HEK293 (cell line): ENCODE measurements around the gene TTLL1.

ENCODE experiments used
- AEBP2 ChIP-seq: fragments of 450-650 bp; formaldehyde crosslinking; IDR thresholded peaks from 2 replicates; pipeline ENCODE4 v1.5.1; 2016; ENCODE audit warnings: missing biosample characterization, missing genetic modification characterization, borderline replicate concordance
- EGR2 ChIP-seq: fragments of 450-650 bp; formaldehyde crosslinking; IDR thresholded peaks from 2 replicates; pipeline ENCODE4 v1.5.1; 2016; ENCODE audit warnings: low read depth, missing biosample characterization, missing genetic modification characterization
- HIC1 ChIP-seq: fragments of 450-650 bp; formaldehyde crosslinking; IDR thresholded peaks from 2 replicates; pipeline ENCODE4 v1.5.1; 2016; ENCODE audit warnings: missing biosample characterization, missing genetic modification characterization
- HOXD13 ChIP-seq: sonication (generic); formaldehyde crosslinking; IDR thresholded peaks from 2 replicates; pipeline ENCODE4 v1.8.0; 2022; ENCODE audit warnings: missing genetic modification reagents, borderline replicate concordance
- IKZF3 ChIP-seq: fragments of 450-650 bp; IDR thresholded peaks from 2 replicates; pipeline ENCODE4 v1.5.0; 2018; ENCODE audit warnings: missing biosample characterization, mild to moderate bottlenecking, missing genetic modification characterization, moderate library complexity
- KLF7 ChIP-seq: fragments of 450-650 bp; formaldehyde crosslinking; IDR thresholded peaks from 2 replicates; pipeline ENCODE4 v1.5.1; 2016; ENCODE audit warnings: missing biosample characterization, missing genetic modification characterization, borderline replicate concordance
- KLF8 ChIP-seq: fragments of 450-650 bp; formaldehyde crosslinking; IDR thresholded peaks from 2 replicates; pipeline ENCODE4 v1.5.1; 2016; ENCODE audit warnings: missing biosample characterization, missing genetic modification characterization
- KLF9 ChIP-seq: fragments of 450-650 bp; formaldehyde crosslinking; IDR thresholded peaks from 2 replicates; pipeline ENCODE4 v1.5.1; 2016; ENCODE audit warnings: missing biosample characterization, missing genetic modification characterization, low read depth
- MZF1 ChIP-seq: fragments of 450-650 bp; formaldehyde crosslinking; IDR thresholded peaks from 2 replicates; pipeline ENCODE4 v1.5.1; 2017; ENCODE audit warnings: missing biosample characterization, missing genetic modification characterization, borderline replicate concordance
- PRDM2 ChIP-seq: fragments of 450-650 bp; formaldehyde crosslinking; IDR thresholded peaks from 2 replicates; pipeline ENCODE4 v1.5.1; 2016; ENCODE audit warnings: missing biosample characterization, missing genetic modification characterization, borderline replicate concordance
- ZBTB17 ChIP-seq: fragments of 450-650 bp; formaldehyde crosslinking; IDR thresholded peaks from 2 replicates; pipeline ENCODE4 v1.5.1; 2016; ENCODE audit warnings: missing biosample characterization, missing genetic modification characterization
- ZNF121 ChIP-seq: fragments of 450-650 bp; formaldehyde crosslinking; IDR thresholded peaks from 2 replicates; pipeline ENCODE4 v1.5.1; 2016; ENCODE audit warnings: missing biosample characterization, missing genetic modification characterization
- ZNF133 ChIP-seq: fragments of 450-650 bp; formaldehyde crosslinking; IDR thresholded peaks from 2 replicates; pipeline ENCODE4 v1.5.1; 2016; ENCODE audit warnings: missing biosample characterization, missing genetic modification characterization
- ZNF16 ChIP-seq: fragments of 450-650 bp; formaldehyde crosslinking; IDR thresholded peaks from 2 replicates; pipeline ENCODE4 v1.5.1; 2016; ENCODE audit warnings: low read depth, missing biosample characterization, missing genetic modification characterization
- ZNF280D ChIP-seq: fragments of 450-650 bp; formaldehyde crosslinking; IDR thresholded peaks from 2 replicates; pipeline ENCODE4 v1.5.1; 2016; ENCODE audit warnings: missing biosample characterization, missing genetic modification characterization
- ZNF391 ChIP-seq: fragments of 450-650 bp; formaldehyde crosslinking; IDR thresholded peaks from 2 replicates; pipeline ENCODE4 v1.5.1; 2016; ENCODE audit warnings: low read depth, missing biosample characterization, missing genetic modification characterization, borderline replicate concordance
- ZNF426 ChIP-seq: fragments of 450-650 bp; formaldehyde crosslinking; IDR thresholded peaks from 2 replicates; pipeline ENCODE4 v1.5.1; 2017; ENCODE audit warnings: missing biosample characterization, missing genetic modification characterization, mild to moderate bottlenecking, inconsistent platforms, moderate library complexity
- ZNF510 ChIP-seq: fragments of 450-650 bp; formaldehyde crosslinking; IDR thresholded peaks from 2 replicates; pipeline ENCODE4 v1.5.1; 2018; ENCODE audit warnings: mild to moderate bottlenecking, missing genetic modification characterization, missing biosample characterization; ENCODE audit not compliant: insufficient replicate concordance
- ZNF558 ChIP-seq: fragments of 450-650 bp; formaldehyde crosslinking; IDR thresholded peaks from 2 replicates; pipeline ENCODE4 v1.5.1; 2016; ENCODE audit warnings: missing biosample characterization, missing genetic modification characterization
- ZNF560 ChIP-seq: fragments of 450-650 bp; formaldehyde crosslinking; IDR thresholded peaks from 2 replicates; pipeline ENCODE4 v1.5.1; 2017; ENCODE audit warnings: missing biosample characterization, missing genetic modification characterization, borderline replicate concordance
- ZNF571 ChIP-seq: fragments of 450-650 bp; formaldehyde crosslinking; IDR thresholded peaks from 2 replicates; pipeline ENCODE4 v1.5.0; 2017; ENCODE audit warnings: missing biosample characterization, missing genetic modification characterization
- ZNF645 ChIP-seq: fragments of 450-650 bp; formaldehyde crosslinking; IDR thresholded peaks from 2 replicates; pipeline ENCODE4; 2016; ENCODE audit warnings: missing biosample characterization, missing genetic modification characterization
- ZNF660 ChIP-seq: fragments of 450-650 bp; IDR thresholded peaks from 2 replicates; pipeline ENCODE4 v1.5.1; 2018; ENCODE audit warnings: missing biosample characterization, mild to moderate bottlenecking, missing genetic modification characterization
- ZNF701 ChIP-seq: fragments of 450-650 bp; formaldehyde crosslinking; IDR thresholded peaks from 2 replicates; pipeline ENCODE4 v1.5.1; 2016; ENCODE audit warnings: missing biosample characterization, missing genetic modification characterization
- ZNF837 ChIP-seq: fragments of 450-650 bp; formaldehyde crosslinking; IDR thresholded peaks from 2 replicates; pipeline ENCODE4 v1.5.1; 2016; ENCODE audit warnings: missing biosample characterization, missing genetic modification characterization

Gene TTLL1

GRCh38 chr22:43090130-43090789 lies 1.1 kb upstream of the TTLL1 start (continued):
- TF ChIP-seq HOXD13 (CRISPR knock-in tag) (no peak), ZNF16 (no peak), MZF1 (tag by site-specific recombination) (no peak), ZNF558 (tag by site-specific recombination) (peak; percentile 96), ZNF426 (tag by site-specific recombination) (no peak), ZNF701 (tag by site-specific recombination) (no peak), ZNF645 (tag by site-specific recombination) (no peak), KLF9 (no peak), IKZF3 (no peak), ZNF391 (tag by site-specific recombination) (no peak), PRDM2 (tag by site-specific recombination) (no peak), ZNF571 (tag by site-specific recombination) (no peak), ZBTB17 (tag by site-specific recombination) (no peak; the same call in 1 of the 2 replicates), ZNF510 (tag by site-specific recombination) (no peak), AEBP2 (tag by site-specific recombination) (no peak), ZNF280D (tag by site-specific recombination) (no peak), KLF8 (0 out of 2 replicates have a peak, but pooled peaks have one; percentile 24), ZNF121 (tag by site-specific recombination) (peak; percentile 98), ZNF837 (tag by site-specific recombination) (no peak), ZNF133 (tag by site-specific recombination) (no peak), KLF7 (no peak), EGR2 (tag by site-specific recombination) (peak; percentile 63), ZNF660 (tag by site-specific recombination) (peak; percentile 65; the same call in 1 of the 2 replicates), HIC1 (tag by site-specific recombination) (no peak), ZNF560 (tag by site-specific recombination) (no peak)
